Mesenchymal stem cell (in vitro differentiated cells and primary cell): Measurements from ENCODE around the gene PKHD1.

Source experiments
- DNase-seq: peaks from one replicate; pipeline ENCODE4 v3.0.0-alpha.2; 2013
- H2AFZ ChIP-seq: one replicate; pipeline ENCODE4 v1.6.1; 2013; ENCODE audit warnings: low read depth, mild to moderate bottlenecking, control low read depth, inconsistent platforms, low read length, moderate library complexity
- H2AK5ac ChIP-seq: 2 replicates; pipeline ENCODE4 v1.6.1; 2013; ENCODE audit warnings: low read length, moderate library complexity, mild to moderate bottlenecking, inconsistent platforms; ENCODE audit not compliant: severe bottlenecking
- H2BK120ac ChIP-seq: one replicate; pipeline ENCODE4 v1.6.1; 2013; ENCODE audit warnings: low read depth, mild to moderate bottlenecking, inconsistent platforms, low read length, moderate library complexity
- H2BK12ac ChIP-seq, 2 experiments: one replicate each; pipeline ENCODE4 v1.6.1; 2013; ENCODE audit warnings: inconsistent platforms in 2 of 2, low read length in 2 of 2, mild to moderate bottlenecking in 2 of 2, moderate library complexity in 2 of 2, control low read depth in 1 of 2
- H2BK15ac ChIP-seq: one replicate; pipeline ENCODE4 v1.6.1; 2013; ENCODE audit warnings: mild to moderate bottlenecking, low read depth, inconsistent platforms; ENCODE audit not compliant: poor library complexity, severe bottlenecking
- H2BK5ac ChIP-seq: 2 replicates; pipeline ENCODE4 v1.6.1; 2013; ENCODE audit warnings: low read depth, mild to moderate bottlenecking, low read length, control low read depth, inconsistent platforms; ENCODE audit not compliant: poor library complexity, severe bottlenecking
- H3K14ac ChIP-seq, 2 experiments: one replicate each; pipeline ENCODE4 v1.6.1; 2013; ENCODE audit warnings: inconsistent platforms in 2 of 2, low read length in 2 of 2, control low read depth in 1 of 2, mild to moderate bottlenecking in 1 of 2, moderate library complexity in 1 of 2
- H3K18ac ChIP-seq, 2 experiments: one replicate each; pipeline ENCODE4 v1.6.1; 2013; ENCODE audit warnings: inconsistent platforms in 2 of 2, low read length in 2 of 2, control low read depth in 1 of 2, low read depth in 1 of 2, mild to moderate bottlenecking in 1 of 2
- H3K23ac ChIP-seq, 2 experiments: one replicate each; pipeline ENCODE4 v1.6.1; 2013; ENCODE audit warnings: inconsistent platforms in 2 of 2, low read length in 2 of 2, mild to moderate bottlenecking in 2 of 2, moderate library complexity in 2 of 2, control low read depth in 1 of 2
- H3K27ac ChIP-seq: 2 replicates; pipeline ENCODE4 v1.5.1; 2013; ENCODE audit warnings: mild to moderate bottlenecking, moderate library complexity, low read length, control low read depth, inconsistent platforms; ENCODE audit not compliant: poor library complexity, severe bottlenecking
- H3K27me3 ChIP-seq, 2 experiments: 2 replicates each; pipeline versions ENCODE4 v1.6.1 to v1.7.0; 2013; ENCODE audit warnings: low read length in 2 of 2, mild to moderate bottlenecking in 2 of 2, moderate library complexity in 2 of 2, control low read depth in 1 of 2, inconsistent platforms in 1 of 2; ENCODE audit not compliant: control insufficient read depth in 1 of 2, insufficient read depth in 1 of 2
- H3K36me3 ChIP-seq, 2 experiments: 2 replicates each; pipeline versions ENCODE4 v1.6.1 to v1.7.0; 2013; ENCODE audit warnings: low read length in 2 of 2, control low read depth in 1 of 2, inconsistent platforms in 1 of 2, low read depth in 1 of 2, mild to moderate bottlenecking in 1 of 2; ENCODE audit not compliant: insufficient read depth in 2 of 2, control insufficient read depth in 1 of 2
- H3K4ac ChIP-seq, 2 experiments: one replicate each; pipeline ENCODE4 v1.6.1; 2013; ENCODE audit warnings: inconsistent platforms in 2 of 2, low read length in 2 of 2, mild to moderate bottlenecking in 2 of 2, moderate library complexity in 2 of 2, control low read depth in 1 of 2, low read depth in 1 of 2
- H3K4me1 ChIP-seq: 2 replicates; pipeline ENCODE4 v1.6.1; 2013; ENCODE audit warnings: low read depth, low read length, control low read depth; ENCODE audit not compliant: control insufficient read depth, insufficient read depth
- H3K4me2 ChIP-seq: 2 replicates; pipeline ENCODE4 v1.6.1; 2013; ENCODE audit warnings: low read length, mild to moderate bottlenecking, inconsistent platforms; ENCODE audit not compliant: poor library complexity, severe bottlenecking
- H3K4me3 ChIP-seq, 2 experiments: 2 replicates each; pipeline versions ENCODE4 v1.5.1 to v1.7.0; 2013; ENCODE audit warnings: low read length in 2 of 2, mild to moderate bottlenecking in 2 of 2, control low read depth in 1 of 2, low read depth in 1 of 2; ENCODE audit not compliant: insufficient read depth in 1 of 2
- H3K79me1 ChIP-seq: replicated peaks from 2 replicates; pipeline ENCODE4 v1.6.1; 2013; ENCODE audit warnings: mild to moderate bottlenecking, control low read depth, low read length, inconsistent platforms; ENCODE audit not compliant: poor library complexity, severe bottlenecking
- H3K9ac ChIP-seq: 2 replicates; pipeline ENCODE4 v1.7.0; 2013; ENCODE audit warnings: mild to moderate bottlenecking, low read length, moderate library complexity
- H3K9me3 ChIP-seq: 2 replicates; pipeline ENCODE4 v1.7.0; 2013; ENCODE audit warnings: mild to moderate bottlenecking, low read length; ENCODE audit not compliant: control insufficient read depth
- H4K8ac ChIP-seq: one replicate; pipeline ENCODE4 v1.6.1; 2013; ENCODE audit warnings: inconsistent platforms, mild to moderate bottlenecking, low read length, moderate library complexity
- H4K91ac ChIP-seq: one replicate; pipeline ENCODE4 v1.6.1; 2013; ENCODE audit warnings: mild to moderate bottlenecking, low read length, inconsistent platforms
- WGBS: methylation state at CpG from one replicate; pipeline ENCODE4 v1.1.7; 2013; ENCODE audit warnings: mixed read lengths; 5-methylcytosine and 5-hydroxymethylcytosine counted together

The PKHD1 gene

DNA sequence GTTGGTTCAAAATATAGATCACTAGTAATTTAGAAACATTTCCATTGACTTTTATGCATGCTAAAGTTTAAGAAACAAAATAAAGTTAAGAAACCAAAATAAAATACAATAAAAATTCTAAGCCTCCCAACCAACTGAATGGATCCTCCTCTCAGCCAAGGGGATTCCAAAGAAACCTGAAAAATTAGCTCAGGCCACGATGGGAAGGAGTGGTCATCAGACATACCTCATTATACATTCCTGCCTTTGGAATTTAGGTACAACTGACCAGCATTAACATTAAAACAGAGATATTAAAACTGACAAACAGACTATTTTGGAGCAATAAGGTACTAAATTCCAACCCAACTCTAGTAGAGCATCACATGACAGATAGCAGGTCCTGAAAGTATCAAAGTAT, 275.2 kb downstream of the PKHD1 start:
- Histone ChIP-seq H2BK12ac (no peak overlapping the region), H3K36me3 (no peaks in the 10 kb centered on the region), H3K27ac (no peak overlapping the region), H3K23ac (no peak overlapping the region), H3K14ac (no peak overlapping the region), H3K4me2 (no peak overlapping the region), H3K9ac (no peak overlapping the region), H3K4me1 (no peaks in the 10 kb centered on the region), H4K8ac (no peak overlapping the region), H3K4ac (no peak overlapping the region), H3K4me3 (no peak overlapping the region), H2BK120ac (no peak overlapping the region), H3K18ac (no peak overlapping the region), H3K27me3 (no peaks in the 10 kb centered on the region), H2AK5ac (no peak overlapping the region), H4K91ac (no peak overlapping the region), H2BK15ac (no peak overlapping the region), H2BK5ac (no peak overlapping the region), H2AFZ (no peak overlapping the region), H3K9me3 (peaks cover 8% of the 10 kb centered on the region), H3K79me1 (no peaks in the 10 kb centered on the region)
- DNase-seq: no peak
- 62% methylated on average over 1 of the region's 1 CpG for WGBS

DNA sequence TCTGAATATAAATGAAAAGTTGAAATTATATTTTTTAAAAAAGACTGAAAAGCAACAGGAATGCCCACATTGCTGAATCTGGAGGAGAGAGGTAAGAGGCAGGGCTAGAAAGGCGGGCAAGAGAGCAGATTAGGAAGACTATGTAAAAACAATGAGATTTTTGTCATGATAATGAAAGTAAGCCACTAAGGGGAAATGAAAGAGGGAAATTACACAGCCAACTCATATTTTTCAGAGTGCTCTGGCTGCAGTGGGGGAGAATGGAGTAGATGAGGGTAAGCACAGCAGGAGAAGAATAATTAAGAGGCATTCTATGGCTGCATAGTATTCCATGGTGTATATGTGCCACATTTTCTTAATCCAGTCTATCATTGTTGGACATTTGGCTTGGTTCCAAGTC, 281.9 kb downstream of the PKHD1 start:
- no peak overlapping the region for H3K27ac ChIP-seq
- no peak overlapping the region for H2BK12ac ChIP-seq
- no peaks in the 10 kb centered on the region for H3K79me1 ChIP-seq
- no peak overlapping the region for H3K18ac ChIP-seq
- no peak overlapping the region for H3K4me2 ChIP-seq
- no peak overlapping the region for H3K4ac ChIP-seq
- H4K91ac ChIP-seq: no peak overlapping the region
- H3K27me3 ChIP-seq: no peaks in the 10 kb centered on the region
- no peak overlapping the region for H2BK15ac ChIP-seq
- H2AK5ac ChIP-seq: no peak overlapping the region
- DNase-seq: no peak
- no peaks in the 10 kb centered on the region for H3K36me3 ChIP-seq
- H3K23ac ChIP-seq: no peak overlapping the region
- no peak overlapping the region for H3K9ac ChIP-seq
- no peaks in the 10 kb centered on the region for H3K4me1 ChIP-seq
- H4K8ac ChIP-seq: no peak overlapping the region
- no peak overlapping the region for H2BK5ac ChIP-seq
- WGBS: 58% methylated on average over 1 of the region's 1 CpG
- H3K4me3 ChIP-seq: no peak overlapping the region
- H2AFZ ChIP-seq: no peak overlapping the region
- no peak overlapping the region for H2BK120ac ChIP-seq
- H3K9me3 ChIP-seq: peaks cover 2% of the 10 kb centered on the region
- no peak overlapping the region for H3K14ac ChIP-seq

DNA sequence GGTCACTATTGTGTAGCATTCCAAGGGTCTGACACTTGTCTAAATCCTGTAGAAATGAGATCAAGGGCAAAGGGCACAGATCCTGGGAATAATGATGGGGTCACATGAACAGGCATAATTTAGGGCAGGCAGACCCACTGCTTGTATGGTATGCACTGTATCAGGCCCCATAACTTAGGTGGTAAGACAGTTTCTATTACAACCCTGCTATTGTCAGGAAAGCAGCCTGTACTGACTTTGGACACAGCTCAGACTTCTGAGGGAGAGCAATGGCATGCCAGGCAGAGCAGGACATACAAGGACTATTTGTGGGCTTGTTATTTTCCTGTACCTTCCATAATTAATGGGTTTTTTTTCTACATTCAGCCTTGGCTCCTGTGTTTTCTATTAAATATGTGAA, 286.8 kb downstream of the PKHD1 start:
- Histone ChIP-seq H3K27me3 (no peaks in the 10 kb centered on the region), H3K9me3 (peaks cover 8% of the 10 kb centered on the region), H3K36me3 (no peaks in the 10 kb centered on the region), H3K4me1 (no peaks in the 10 kb centered on the region), H4K8ac (no peak overlapping the region), H2BK120ac (no peak overlapping the region), H2BK5ac (no peak overlapping the region), H4K91ac (no peak overlapping the region), H3K23ac (no peak overlapping the region), H2BK15ac (no peak overlapping the region), H3K18ac (no peak overlapping the region), H3K27ac (no peak overlapping the region), H3K14ac (no peak overlapping the region), H3K79me1 (no peaks in the 10 kb centered on the region), H2AFZ (no peak overlapping the region), H2AK5ac (no peak overlapping the region), H3K4me3 (no peak overlapping the region), H3K9ac (no peak overlapping the region), H2BK12ac (no peak overlapping the region), H3K4ac (no peak overlapping the region), H3K4me2 (no peak overlapping the region)
- DNase-seq: no peak

DNA sequence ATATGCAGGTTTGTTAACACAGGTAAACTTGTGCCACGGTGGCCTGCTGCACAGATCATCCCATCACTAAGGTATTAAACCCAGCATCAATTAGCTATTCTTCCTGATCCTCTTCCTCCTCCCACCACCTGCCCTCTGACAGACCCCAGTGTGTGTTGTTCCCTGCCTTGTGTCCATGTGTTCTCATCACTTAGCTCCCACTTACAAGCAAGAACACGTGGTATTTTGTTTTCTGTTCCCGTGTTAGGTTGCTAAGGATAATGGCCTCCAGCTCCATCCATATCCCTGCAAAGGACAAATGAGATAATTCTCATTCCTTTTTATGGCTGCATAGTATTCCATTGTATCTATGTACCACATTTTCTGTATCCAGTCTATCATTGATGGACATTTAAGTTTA, 294.0 kb downstream of the PKHD1 start:
- Histone ChIP-seq H3K9me3 (peaks cover 15% of the 10 kb centered on the region), H2BK5ac (no peak overlapping the region), H2BK12ac (no peak overlapping the region), H3K79me1 (no peaks in the 10 kb centered on the region), H3K14ac (no peak overlapping the region), H3K4ac (no peak overlapping the region), H3K4me3 (no peak overlapping the region), H2AK5ac (no peak overlapping the region), H3K23ac (no peak overlapping the region), H2BK120ac (no peak overlapping the region), H3K4me1 (no peaks in the 10 kb centered on the region), H3K18ac (no peak overlapping the region), H3K9ac (no peak overlapping the region), H3K4me2 (no peak overlapping the region), H3K27me3 (no peaks in the 10 kb centered on the region), H3K27ac (no peak overlapping the region), H2BK15ac (no peak overlapping the region), H3K36me3 (no peaks in the 10 kb centered on the region), H4K91ac (no peak overlapping the region), H2AFZ (no peak overlapping the region), H4K8ac (no peak overlapping the region)
- 80% methylated on average over 3 of the region's 3 CpGs for WGBS
- DNase-seq: no peak
